ENCODE results near the gene CUX1.
"Not testable (repeated sequence)": the region's sequence is repeated elsewhere in the genome, so short reads cannot be mapped to it uniquely, and the experiment has no call there.

The CUX1 gene

DNA sequence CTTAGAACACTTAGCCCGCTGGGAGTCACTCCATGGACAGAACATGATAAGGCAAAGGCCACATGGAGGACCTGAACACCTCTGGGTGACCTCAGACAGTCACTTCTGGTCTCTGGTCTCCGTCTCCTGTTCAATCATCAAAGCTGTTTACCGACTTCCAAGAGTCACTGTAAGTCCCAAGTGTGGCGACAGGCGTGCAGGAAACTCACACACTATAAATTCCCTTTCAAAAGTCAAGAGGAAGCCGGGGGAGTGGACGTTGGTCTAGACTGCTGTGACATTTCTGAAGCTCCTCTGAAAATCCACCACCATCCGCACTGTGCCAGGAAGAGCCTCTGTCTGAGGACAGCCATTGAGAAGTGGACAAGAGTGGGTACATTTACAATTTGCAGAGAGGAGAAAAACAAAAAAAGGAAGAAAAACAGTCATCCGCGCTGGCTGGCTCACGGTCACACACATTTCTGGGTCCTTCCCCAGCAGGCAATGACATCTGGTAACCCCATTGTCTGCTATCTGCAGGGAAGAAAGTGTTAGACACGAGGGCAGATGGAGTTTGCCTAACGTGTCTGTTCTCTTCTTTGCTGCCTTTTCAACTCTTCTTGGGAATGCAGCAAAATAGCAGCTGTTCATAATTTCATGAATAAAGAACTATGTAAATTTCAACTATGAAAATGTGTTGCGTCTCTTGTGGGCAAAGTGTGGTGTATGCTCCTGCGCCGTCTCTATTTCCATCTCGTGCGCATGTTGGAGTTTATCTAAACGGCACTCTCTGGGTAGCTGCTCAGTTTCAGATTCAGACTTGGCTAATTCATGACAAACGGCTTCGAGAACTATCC is 32.9 kb upstream of the CUX1 start:
- Histone ChIP-seq H3K9ac (ENCODE audit: low read depth, low read length) (no peak overlapping the region), H3K4me1 (ENCODE audit: insufficient read depth, low read length) (no peaks in the 10 kb centered on the region), H3K36me3 (ENCODE audit: insufficient read depth, low read length) (no peaks in the 10 kb centered on the region), H3K9me3 (ENCODE audit: control insufficient read depth, insufficient read depth, low read length) (peaks cover 3% of the 10 kb centered on the region; the same call in 1 of the 2 replicates)

DNA sequence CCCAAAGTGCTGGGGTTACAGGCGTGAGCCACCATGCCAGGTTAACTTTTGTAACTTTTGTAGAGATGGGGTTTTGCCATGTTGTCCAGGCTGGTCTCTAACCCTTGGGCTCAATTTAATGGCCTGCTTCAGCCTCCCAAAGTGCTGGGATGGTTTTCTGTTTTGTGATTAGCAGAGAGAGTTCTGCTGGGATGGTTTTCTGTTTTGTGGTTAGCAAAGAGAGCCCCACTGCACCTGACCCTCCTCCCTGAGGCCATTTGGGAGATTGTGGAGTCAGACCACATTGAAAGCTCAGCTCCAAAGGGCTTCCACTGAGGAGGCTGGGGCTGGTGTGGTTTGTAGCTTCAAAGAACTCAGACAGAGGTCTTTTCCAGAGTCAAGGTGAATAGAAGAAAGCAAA is 29.6 kb upstream of the CUX1 start:
- H3K4me1 ChIP-seq (ENCODE audit: insufficient read depth, low read length): no peaks in the 10 kb centered on the region
- H3K9me3 ChIP-seq (ENCODE audit: control insufficient read depth, insufficient read depth, low read length): peaks cover 3% of the 10 kb centered on the region; the same call in 1 of the 2 replicates
- no peak overlapping the region for H3K9ac ChIP-seq (ENCODE audit: low read depth, low read length)
- no peaks in the 10 kb centered on the region for H3K36me3 ChIP-seq (ENCODE audit: insufficient read depth, low read length)

DNA sequence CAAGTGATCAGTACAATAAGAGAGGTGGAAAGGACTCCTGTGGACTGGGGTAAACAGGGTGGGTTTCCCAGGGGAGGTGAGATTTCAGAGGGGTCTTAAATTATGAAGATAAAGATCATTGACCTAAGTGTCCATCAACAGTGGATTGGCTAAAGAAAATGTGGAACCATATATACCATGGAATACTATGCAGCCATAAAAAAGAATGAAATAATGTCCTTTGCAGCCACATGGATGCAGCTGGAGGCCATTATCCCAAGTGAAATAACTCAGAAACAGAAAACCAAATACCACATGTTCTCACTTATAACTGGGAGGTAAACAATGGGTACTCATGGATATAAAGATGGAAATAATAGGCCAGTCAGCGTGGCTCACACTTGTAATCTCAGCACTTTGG is 28.9 kb upstream of the CUX1 start:
- peaks cover 3% of the 10 kb centered on the region; the same call in 1 of the 2 replicates for H3K9me3 ChIP-seq (ENCODE audit: control insufficient read depth, insufficient read depth, low read length)
- no peaks in the 10 kb centered on the region for H3K4me1 ChIP-seq (ENCODE audit: insufficient read depth, low read length)
- H3K36me3 ChIP-seq (ENCODE audit: insufficient read depth, low read length): no peaks in the 10 kb centered on the region
- no peak overlapping the region for H3K9ac ChIP-seq (ENCODE audit: low read depth, low read length)

DNA sequence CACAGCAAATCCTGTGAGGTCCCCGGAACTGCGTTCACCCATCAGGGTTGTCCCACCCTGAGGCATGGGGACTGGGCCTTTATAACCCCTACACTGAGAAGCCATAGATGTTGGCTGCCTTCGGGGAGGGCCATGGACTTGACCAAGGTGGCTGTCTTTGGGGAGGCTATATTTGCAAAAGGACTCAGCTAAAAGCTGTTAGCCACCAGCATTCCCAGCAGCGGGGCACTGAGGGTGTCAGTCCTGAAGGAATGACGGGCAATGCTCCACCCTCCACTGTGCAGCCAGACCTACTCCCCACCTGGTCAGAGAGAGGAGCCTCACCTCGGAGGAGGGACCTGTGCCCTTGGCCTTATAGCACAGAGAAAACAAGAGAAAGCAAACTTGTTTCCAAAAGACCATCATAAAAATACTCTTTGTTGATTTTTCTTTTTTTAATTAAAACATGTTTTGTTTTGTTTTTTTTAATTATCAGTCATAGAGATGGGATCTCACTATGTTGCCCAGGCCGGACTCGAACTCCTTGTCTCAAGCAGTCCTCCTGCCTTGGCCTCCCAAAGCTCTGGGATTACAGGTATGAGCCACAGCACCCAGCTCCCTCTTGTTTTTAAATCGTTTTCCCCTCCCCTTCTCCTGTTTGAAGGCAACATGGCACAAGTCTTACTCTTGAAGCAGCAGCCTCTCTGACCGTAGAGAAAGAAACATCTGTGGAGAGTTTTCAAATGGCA is 26.7 kb upstream of the CUX1 start:
- Histone ChIP-seq H3K36me3 (ENCODE audit: insufficient read depth, low read length) (no peaks in the 10 kb centered on the region), H3K4me1 (ENCODE audit: insufficient read depth, low read length) (no peaks in the 10 kb centered on the region), H3K9ac (ENCODE audit: low read depth, low read length) (no peak overlapping the region), H3K9me3 (ENCODE audit: control insufficient read depth, insufficient read depth, low read length) (peaks cover 3% of the 10 kb centered on the region; the same call in 1 of the 2 replicates)

DNA sequence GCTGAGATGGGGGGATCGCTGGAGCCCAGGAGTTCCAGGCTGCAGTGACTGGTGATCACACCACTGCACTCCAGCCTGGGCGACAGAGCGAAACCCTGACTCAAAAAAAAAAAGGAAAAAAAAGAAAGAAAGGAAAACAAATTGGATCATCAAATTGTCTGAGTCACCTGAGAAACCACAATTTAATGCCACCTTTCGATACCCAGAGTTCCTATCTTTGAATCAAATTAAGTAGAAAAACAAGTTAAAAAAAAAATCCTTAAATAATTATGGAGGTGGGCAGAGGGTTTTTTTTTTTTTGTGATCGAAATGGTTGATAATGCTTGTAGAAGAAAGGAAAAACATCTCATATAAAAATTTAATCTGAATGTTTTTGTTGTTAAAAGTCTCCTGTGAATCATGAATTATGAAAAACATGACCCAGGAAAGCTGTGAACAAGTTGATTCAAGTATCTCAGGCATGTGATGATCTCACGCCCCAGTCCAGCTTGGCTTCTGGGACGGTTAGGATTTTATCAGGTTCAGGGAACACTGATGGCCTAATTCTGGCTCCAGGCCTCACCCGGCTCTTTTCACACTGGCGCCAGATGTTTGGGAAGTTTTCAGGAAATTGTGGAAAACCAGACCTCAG is 25.3 kb upstream of the CUX1 start:
- no peaks in the 10 kb centered on the region for H3K4me1 ChIP-seq (ENCODE audit: insufficient read depth, low read length)
- H3K9ac ChIP-seq (ENCODE audit: low read depth, low read length): no peak overlapping the region
- peaks cover 3% of the 10 kb centered on the region; the same call in 1 of the 2 replicates for H3K9me3 ChIP-seq (ENCODE audit: control insufficient read depth, insufficient read depth, low read length)
- H3K36me3 ChIP-seq (ENCODE audit: insufficient read depth, low read length): no peaks in the 10 kb centered on the region

DNA sequence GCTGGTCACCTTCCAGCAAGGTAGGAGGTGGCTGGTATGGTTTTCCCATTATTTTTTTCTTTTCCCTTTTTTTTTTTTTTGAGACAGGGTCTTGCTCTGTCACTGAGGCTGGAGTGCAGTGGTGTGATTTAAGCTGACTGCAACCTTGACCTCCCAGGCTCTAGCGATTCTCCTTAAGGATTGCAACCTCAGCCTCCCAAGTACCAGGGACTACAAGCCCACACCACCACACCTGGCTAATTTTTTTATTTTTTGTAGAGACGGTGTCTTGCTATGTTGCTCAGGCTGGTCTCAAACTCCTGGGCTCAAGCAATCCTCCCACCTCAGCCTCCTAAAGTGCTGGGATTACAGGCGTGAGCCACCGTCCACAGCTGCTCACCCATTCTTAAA is 24.7 kb upstream of the CUX1 start:
- not testable (repeated sequence) for H3K9me3 ChIP-seq (ENCODE audit: control insufficient read depth, insufficient read depth, low read length); H3K9ac ChIP-seq (ENCODE audit: low read depth, low read length); H3K4me1 ChIP-seq (ENCODE audit: insufficient read depth, low read length); H3K36me3 ChIP-seq (ENCODE audit: insufficient read depth, low read length)

DNA sequence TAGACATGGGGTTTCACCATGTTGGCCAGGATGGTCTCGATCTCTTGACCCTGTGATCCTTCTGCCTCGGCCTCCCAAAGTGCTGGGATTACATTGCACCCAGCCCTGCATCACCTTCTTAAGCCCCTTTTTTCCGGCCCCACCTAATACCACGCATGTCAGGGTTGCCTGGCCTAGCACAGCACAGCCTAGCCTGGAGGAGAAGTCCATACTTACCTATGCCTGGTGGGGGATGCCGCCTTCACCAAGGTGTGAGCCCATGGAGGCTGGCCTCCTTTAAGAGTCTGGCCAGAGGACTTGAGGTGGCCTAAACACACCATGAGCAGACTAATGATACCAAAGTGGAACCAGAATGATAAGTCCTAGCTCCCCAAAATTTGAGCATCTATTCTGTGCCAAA is 22.0 kb upstream of the CUX1 start:
- Histone ChIP-seq H3K9ac (ENCODE audit: low read depth, low read length) (no peak overlapping the region), H3K9me3 (ENCODE audit: control insufficient read depth, insufficient read depth, low read length) (no peaks in the 10 kb centered on the region), H3K36me3 (ENCODE audit: insufficient read depth, low read length) (no peaks in the 10 kb centered on the region), H3K4me1 (ENCODE audit: insufficient read depth, low read length) (no peaks in the 10 kb centered on the region)

DNA sequence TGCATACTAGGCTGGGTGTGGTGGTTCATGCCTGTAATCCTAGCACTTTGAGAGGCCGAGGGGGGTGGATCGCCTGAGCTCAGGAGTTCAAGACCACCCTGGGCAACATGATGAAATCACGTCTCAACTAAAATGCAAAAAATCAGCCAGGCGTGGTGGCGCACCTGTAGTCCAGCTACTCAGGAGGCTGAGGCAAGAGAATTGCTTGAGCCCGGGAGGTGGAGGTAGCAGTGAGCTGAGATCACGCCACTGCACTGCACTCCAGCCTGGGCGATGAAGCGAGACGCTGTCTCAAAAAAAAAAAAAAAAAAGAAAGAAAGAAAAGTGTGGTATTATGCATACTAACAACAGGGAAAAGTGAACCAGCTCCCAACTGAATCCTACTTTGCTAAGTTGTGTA is 19.3 kb upstream of the CUX1 start:
- H3K9ac ChIP-seq (ENCODE audit: low read depth, low read length); H3K4me1 ChIP-seq (ENCODE audit: insufficient read depth, low read length); H3K36me3 ChIP-seq (ENCODE audit: insufficient read depth, low read length); H3K9me3 ChIP-seq (ENCODE audit: control insufficient read depth, insufficient read depth, low read length): not testable (repeated sequence)

DNA sequence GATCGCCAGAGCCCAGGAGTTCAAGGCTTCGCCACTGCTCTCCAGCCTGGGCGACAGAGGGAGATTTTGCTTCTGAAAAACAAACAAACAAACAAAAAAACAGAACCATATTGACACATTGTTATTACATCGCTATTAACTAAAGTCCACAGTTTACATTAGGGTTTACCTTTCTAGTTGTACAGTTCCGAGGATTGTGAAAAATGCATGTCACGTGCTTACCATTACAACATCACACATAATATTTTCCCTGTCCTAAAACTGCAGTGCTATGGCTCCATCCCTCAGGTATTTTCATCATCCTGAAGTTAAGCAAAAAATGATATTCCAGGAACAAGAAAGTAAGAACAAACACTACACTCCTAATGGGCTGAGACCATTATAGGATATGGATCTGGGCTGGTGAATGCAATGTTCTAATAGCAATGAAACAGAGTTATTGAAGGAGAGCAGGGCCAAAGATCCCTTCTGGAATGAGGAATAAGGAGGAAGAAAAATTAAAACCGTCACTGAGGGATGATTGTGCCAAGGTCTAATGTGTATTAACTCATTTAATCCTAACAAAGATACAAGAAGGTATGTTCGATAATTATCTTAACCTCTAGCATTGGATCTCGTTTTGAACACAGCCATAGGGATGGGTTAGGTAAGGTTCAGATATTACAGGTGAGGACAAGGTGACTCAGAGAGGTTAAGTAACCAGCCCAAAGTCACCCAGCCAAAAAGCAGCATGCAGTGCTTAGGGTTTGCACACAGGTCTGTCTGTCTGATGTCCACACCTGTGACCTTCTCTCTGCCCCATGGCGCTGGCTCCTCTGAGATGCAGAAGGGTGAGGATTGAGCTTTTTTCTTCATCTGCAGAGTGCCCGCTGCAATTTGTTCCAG is 14.0 kb upstream of the CUX1 start:
- peaks cover 4% of the 10 kb centered on the region; the same call in 1 of the 2 replicates for H3K4me1 ChIP-seq (ENCODE audit: insufficient read depth, low read length)

DNA sequence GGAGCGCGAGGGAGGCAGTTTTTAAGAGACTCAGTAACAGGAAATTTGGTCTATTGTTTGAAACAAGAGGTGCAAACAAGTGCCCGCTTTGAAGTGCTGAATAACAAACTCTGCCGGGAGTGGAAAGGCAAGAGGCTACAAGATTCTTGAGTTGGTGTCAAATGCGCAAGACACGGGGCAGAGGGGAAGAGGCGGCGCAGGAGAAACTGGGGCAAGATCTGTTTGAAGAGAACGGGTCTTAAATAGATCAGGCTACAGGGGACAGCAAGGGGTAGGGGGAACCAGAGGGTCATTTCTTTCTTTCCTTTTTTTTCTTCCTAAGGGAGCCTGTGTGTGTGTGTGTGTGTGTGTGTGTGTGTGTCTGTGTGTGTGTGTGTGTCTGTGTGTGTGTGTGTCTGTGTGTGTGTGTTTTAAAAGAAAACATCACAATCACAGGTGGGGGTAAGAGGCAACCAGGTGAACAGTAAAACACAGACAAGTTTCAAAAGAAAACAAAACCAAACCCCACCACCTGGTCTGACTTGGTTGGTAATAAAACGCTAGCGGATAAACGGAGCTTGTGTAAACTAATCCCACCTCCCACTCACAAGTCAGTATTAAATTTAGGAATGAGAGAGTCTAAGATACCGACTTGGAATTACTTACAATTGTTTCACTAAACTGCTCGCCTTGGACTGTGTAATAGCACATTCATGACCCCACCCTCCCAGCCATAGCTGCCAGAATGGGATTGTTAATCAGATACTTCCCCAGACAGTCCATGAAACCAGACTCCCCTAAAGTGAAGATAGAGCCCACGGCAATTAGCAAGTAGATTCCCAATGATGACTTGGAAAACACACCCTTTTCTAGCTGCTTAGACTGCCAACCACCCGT is 13.1 kb upstream of the CUX1 start:
- Histone ChIP-seq H3K36me3 (ENCODE audit: insufficient read depth, low read length) (no peaks in the 10 kb centered on the region), H3K9ac (ENCODE audit: low read depth, low read length) (peak overlapping the region; percentile 36), H3K4me1 (ENCODE audit: insufficient read depth, low read length) (peaks cover 4% of the 10 kb centered on the region; the same call in 1 of the 2 replicates), H3K9me3 (ENCODE audit: control insufficient read depth, insufficient read depth, low read length) (no peaks in the 10 kb centered on the region)

More for the DNA sequence above, 14.0 kb upstream of the CUX1 start:
- Histone ChIP-seq H3K9me3 (ENCODE audit: control insufficient read depth, insufficient read depth, low read length) (no peaks in the 10 kb centered on the region), H3K9ac (ENCODE audit: low read depth, low read length) (peak overlapping the region; percentile 36; the same call in 1 of the 2 replicates), H3K36me3 (ENCODE audit: insufficient read depth, low read length) (no peaks in the 10 kb centered on the region)

DNA sequence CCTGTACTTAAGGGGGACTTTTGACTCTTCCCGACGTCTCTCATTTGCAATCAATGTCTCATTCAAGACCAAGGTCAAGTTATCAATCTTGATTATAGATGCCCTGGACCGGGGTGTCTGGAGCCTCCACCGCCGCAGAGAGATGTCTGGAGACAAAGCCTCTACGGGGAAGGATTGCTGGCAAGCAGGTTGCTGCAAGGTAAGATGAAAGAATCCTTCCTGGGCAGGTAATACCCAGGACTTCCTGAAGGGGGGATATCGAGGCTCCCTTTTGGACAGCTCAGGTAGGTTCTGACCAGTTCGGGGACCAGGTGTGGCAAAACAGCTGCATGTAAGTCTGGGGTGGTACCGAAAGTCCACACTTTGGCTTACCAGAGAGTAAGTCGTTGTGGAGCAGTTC is 12.5 kb upstream of the CUX1 start:
- Histone ChIP-seq H3K9me3 (ENCODE audit: control insufficient read depth, insufficient read depth, low read length) (no peaks in the 10 kb centered on the region), H3K4me1 (ENCODE audit: insufficient read depth, low read length) (peaks cover 4% of the 10 kb centered on the region; the same call in 1 of the 2 replicates), H3K9ac (ENCODE audit: low read depth, low read length) (peak overlapping the region; percentile 36), H3K36me3 (ENCODE audit: insufficient read depth, low read length) (no peaks in the 10 kb centered on the region)

DNA sequence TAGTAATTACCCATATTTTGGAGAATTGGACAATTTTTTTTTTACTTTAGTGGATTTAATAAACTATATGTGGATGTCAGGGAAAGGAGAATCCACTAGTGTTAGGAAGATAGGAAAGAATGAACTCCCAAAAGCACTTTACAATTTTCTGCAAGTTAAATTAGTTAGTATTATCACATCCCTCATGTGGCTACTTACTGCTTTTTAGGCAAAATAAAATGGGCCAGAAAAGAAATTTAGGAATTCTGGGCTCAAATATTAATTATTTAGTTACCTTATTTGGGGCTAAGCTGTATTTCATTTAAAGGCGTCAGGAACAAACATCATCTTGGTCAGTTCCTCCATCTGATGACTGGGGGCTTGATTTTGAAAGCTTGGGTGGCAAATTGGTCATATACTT is 4.8 kb upstream of the CUX1 start:
- H3K36me3 ChIP-seq (ENCODE audit: insufficient read depth, low read length): no peaks in the 10 kb centered on the region
- no peak overlapping the region for H3K9ac ChIP-seq (ENCODE audit: low read depth, low read length)
- no peaks in the 10 kb centered on the region for H3K9me3 ChIP-seq (ENCODE audit: control insufficient read depth, insufficient read depth, low read length)
- no peaks in the 10 kb centered on the region for H3K4me1 ChIP-seq (ENCODE audit: insufficient read depth, low read length)

DNA sequence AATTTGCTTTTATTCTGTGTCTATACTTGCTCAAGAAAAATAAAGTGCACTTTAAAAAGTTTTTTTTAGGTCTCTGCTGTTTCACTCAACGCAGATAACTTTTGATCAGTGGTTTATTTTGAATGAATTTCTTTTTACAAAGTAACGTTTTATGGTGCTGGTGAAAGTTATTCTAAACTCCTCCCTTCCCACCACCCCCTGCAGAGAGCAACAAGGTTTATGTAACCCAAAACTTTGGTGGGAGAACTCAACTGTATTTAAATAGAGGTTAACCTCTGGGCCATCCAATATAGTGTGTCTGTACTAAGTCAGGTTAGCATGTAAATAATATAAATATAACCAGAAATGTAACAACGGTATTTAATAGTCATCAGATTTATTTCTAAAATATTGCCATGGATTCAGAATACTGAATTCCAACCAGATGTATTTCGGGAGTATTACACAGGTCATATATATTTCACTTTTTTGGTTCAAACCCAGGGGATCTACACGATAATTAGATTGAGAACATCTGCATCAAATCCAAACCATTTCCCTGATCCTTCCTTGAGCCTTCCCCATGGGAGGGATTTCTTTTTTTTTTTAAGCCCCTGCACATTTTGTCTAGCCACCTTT is 3.9 kb upstream of the CUX1 start:
- Histone ChIP-seq H3K4me1 (ENCODE audit: insufficient read depth, low read length) (peaks cover 5% of the 10 kb centered on the region), H3K9ac (ENCODE audit: low read depth, low read length) (no peak overlapping the region)

More for the DNA sequence above, 3.9 kb upstream of the CUX1 start:
- Histone ChIP-seq H3K36me3 (ENCODE audit: insufficient read depth, low read length) (no peaks in the 10 kb centered on the region), H3K9me3 (ENCODE audit: control insufficient read depth, insufficient read depth, low read length) (no peaks in the 10 kb centered on the region)
